Measurements from ENCODE around the gene SPATA46.
"Not testable (repeated sequence)": the region's sequence is repeated elsewhere in the genome, so short reads cannot be mapped to it uniquely, and the experiment has no call there.

The SPATA46 gene

GRCh38 chr1:162376691-162377090, at the start of gene SPATA46:
Gene SPATA46, minus strand, starts transcription at chr1:162376854. Its CDS starts 64 bp downstream, at chr1:162376790.
- DNase-seq (ENCODE audit: low spot score): no peak

GRCh38 chr1:162422662-162423375, 46.2 kb upstream of the SPATA46 start:
- DNase-seq (ENCODE audit: low spot score): no peak

- no peak for DNase-seq (ENCODE audit: low spot score)
Observed at GRCh38 chr1:162421258-162422164, 44.9 kb upstream of the SPATA46 start.

- DNase-seq (ENCODE audit: low spot score): no peak
Observed at GRCh38 chr1:162420120-162420519, 43.5 kb upstream of the SPATA46 start.

GRCh38 chr1:162419450-162419931, 42.8 kb upstream of the SPATA46 start:
- not testable (repeated sequence) for DNase-seq (ENCODE audit: low spot score)

GRCh38 chr1:162418584-162418983, 41.9 kb upstream of the SPATA46 start:
- not testable (repeated sequence) for DNase-seq (ENCODE audit: low spot score)

- DNase-seq (ENCODE audit: low spot score): no peak
Observed at GRCh38 chr1:162417650-162418049, 41.0 kb upstream of the SPATA46 start.

- DNase-seq (ENCODE audit: low spot score): no peak
Observed at GRCh38 chr1:162416909-162417308, 40.3 kb upstream of the SPATA46 start.

GRCh38 chr1:162416215-162416614, 39.6 kb upstream of the SPATA46 start:
- no peak for DNase-seq (ENCODE audit: low spot score)

- no peak for DNase-seq (ENCODE audit: low spot score)
Observed at GRCh38 chr1:162412002-162412401, 35.3 kb upstream of the SPATA46 start, which contains the start of gene SH2D1B. Gene SH2D1B, minus strand, starts transcription at chr1:162412136. Its CDS starts 120 bp downstream, at chr1:162412016.

- DNase-seq (ENCODE audit: low spot score): no peak
Observed at GRCh38 chr1:162407539-162407938, 30.9 kb upstream of the SPATA46 start.

GRCh38 chr1:162406811-162407210, 30.2 kb upstream of the SPATA46 start:
- no peak for DNase-seq (ENCODE audit: low spot score)

GRCh38 chr1:162405800-162406199, 29.1 kb upstream of the SPATA46 start:
- DNase-seq (ENCODE audit: low spot score): no peak

GRCh38 chr1:162404550-162405160, 28.0 kb upstream of the SPATA46 start:
- DNase-seq (ENCODE audit: low spot score): no peak

- no peak for DNase-seq (ENCODE audit: low spot score)
Observed at GRCh38 chr1:162400790-162401355, 24.2 kb upstream of the SPATA46 start.

GRCh38 chr1:162398999-162399580, 22.4 kb upstream of the SPATA46 start:
- no peak for DNase-seq (ENCODE audit: low spot score)

GRCh38 chr1:162397943-162398560, 21.4 kb upstream of the SPATA46 start:
- no peak for DNase-seq (ENCODE audit: low spot score)

GRCh38 chr1:162397039-162397448, 20.4 kb upstream of the SPATA46 start:
- DNase-seq (ENCODE audit: low spot score): no peak

- no peak for DNase-seq (ENCODE audit: low spot score)
Observed at GRCh38 chr1:162396201-162396906, 19.7 kb upstream of the SPATA46 start.

GRCh38 chr1:162391790-162392563, 15.3 kb upstream of the SPATA46 start:
- peak; percentile 48 for DNase-seq (ENCODE audit: low spot score)

Data from iPS-NIHi11 (cell line).